ENCODE measurements around the gene LAMC3.

LAMC3 gene

GRCh38 chr9:131096269-131097125, 87.5 kb downstream of the LAMC3 start, which contains the start of gene AIF1L:
TSS of gene AIF1L (plus strand) at chr9:131096531. CDS start at chr9:131096630, 99 bp downstream.
- Histone ChIP-seq H3K36me3 (ENCODE audit: control insufficient read depth, insufficient read depth, low read length) (peaks cover 2% of the 10 kb centered on the region), H3K4me1 (ENCODE audit: control insufficient read depth, low read depth, low read length) (peaks cover 12% of the 10 kb centered on the region), H3K79me1 (ENCODE audit: low read length) (peaks cover 5% of the 10 kb centered on the region), H3K4ac (ENCODE audit: low read depth, low read length) (peak within 1 kb of the TSS; percentile 66), H3K4me2 (ENCODE audit: low read length) (peak within 1 kb of the TSS; percentile 79), H3K56ac (ENCODE audit: low read length) (peak within 1 kb of the TSS; percentile 96), H2BK15ac (replicated peaks; ENCODE audit: low read depth) (no peak within 1 kb of the TSS), H2BK5ac (ENCODE audit: low read length) (peak within 1 kb of the TSS; percentile 59), H3K27me3 (ENCODE audit: insufficient read depth, low read length, poor library complexity) (no peaks in the 10 kb centered on the region), H3K9ac (ENCODE audit: low read length) (peak within 1 kb of the TSS; percentile 92), H3K4me3 (ENCODE audit: low read length) (peak within 1 kb of the TSS; percentile 84), H3K79me2 (ENCODE audit: control insufficient read depth, insufficient read depth, low read length) (no peaks in the 10 kb centered on the region), H2AK5ac (ENCODE audit: low read length) (no peak within 1 kb of the TSS), H3K23ac (ENCODE audit: low read length) (peak within 1 kb of the TSS; percentile 66), H3K27ac (ENCODE audit: low read depth, low read length) (peak within 1 kb of the TSS; percentile 88), H4K5ac (ENCODE audit: low read length) (no peak within 1 kb of the TSS), H2BK120ac (ENCODE audit: low read depth, low read length) (no peak within 1 kb of the TSS), H4K8ac (ENCODE audit: low read depth, low read length) (no peak within 1 kb of the TSS), H3K18ac (ENCODE audit: low read length) (peak within 1 kb of the TSS; percentile 85)
- WGBS (ENCODE audit: extremely low coverage, insufficient coverage, low lambda C conversion rate): no CpG with 5 or more reads among the region's 99 CpGs
- DNase-seq: peak; percentile 93

- Histone ChIP-seq H3K18ac (ENCODE audit: low read length) (peak overlapping the region; percentile 25), H3K27me3 (ENCODE audit: insufficient read depth, low read length, poor library complexity) (no peaks in the 10 kb centered on the region), H3K4ac (ENCODE audit: low read depth, low read length) (no peak overlapping the region), H3K36me3 (ENCODE audit: control insufficient read depth, insufficient read depth, low read length) (no peaks in the 10 kb centered on the region), H3K79me2 (ENCODE audit: control insufficient read depth, insufficient read depth, low read length) (no peaks in the 10 kb centered on the region), H3K9ac (ENCODE audit: low read length) (peak overlapping the region; percentile 92), H3K79me1 (ENCODE audit: low read length) (peaks cover 5% of the 10 kb centered on the region), H3K27ac (ENCODE audit: low read depth, low read length) (peak overlapping the region; percentile 60), H2BK5ac (ENCODE audit: low read length) (peak overlapping the region; percentile 59), H2BK15ac (replicated peaks; ENCODE audit: low read depth) (no peak overlapping the region), H3K4me1 (ENCODE audit: control insufficient read depth, low read depth, low read length) (peaks cover 12% of the 10 kb centered on the region), H2AK5ac (ENCODE audit: low read length) (peak overlapping the region; percentile 24), H4K5ac (ENCODE audit: low read length) (no peak overlapping the region), H3K56ac (ENCODE audit: low read length) (peak overlapping the region; percentile 96), H2BK120ac (ENCODE audit: low read depth, low read length) (no peak overlapping the region), H3K4me2 (ENCODE audit: low read length) (peak overlapping the region; percentile 79), H3K4me3 (ENCODE audit: low read length) (peak overlapping the region; percentile 84), H3K23ac (ENCODE audit: low read length) (peak overlapping the region; percentile 50), H4K8ac (ENCODE audit: low read depth, low read length) (no peak overlapping the region)
- WGBS (ENCODE audit: extremely low coverage, insufficient coverage, low lambda C conversion rate): no CpG with 5 or more reads among the region's 19 CpGs
- peak; percentile 85 for DNase-seq
These were observed 88.4 kb downstream of the LAMC3 start for GRCh38 chr9:131097126-131097947.

DNA sequence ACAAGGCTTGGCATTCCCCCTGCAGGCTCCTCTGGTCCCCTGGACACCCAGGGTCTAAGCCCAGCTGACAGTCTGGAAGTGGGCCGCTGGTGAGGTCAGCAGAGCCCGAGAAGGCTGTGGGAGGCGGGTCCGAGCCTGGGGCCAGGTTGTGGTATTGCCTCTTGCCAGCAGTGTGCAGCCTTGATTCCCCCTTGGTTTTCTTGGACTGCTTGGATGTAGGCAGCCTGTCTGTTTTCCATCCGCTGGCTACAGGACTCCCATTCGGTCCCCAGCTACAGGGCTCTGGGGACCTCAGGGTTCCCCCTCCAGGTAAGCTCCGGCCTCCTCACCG, 88.9 kb downstream of the LAMC3 start:
- H3K18ac ChIP-seq (ENCODE audit: low read length): peak overlapping the region; percentile 41
- H3K4ac ChIP-seq (ENCODE audit: low read depth, low read length): no peak overlapping the region
- peak overlapping the region; percentile 94 for H3K23ac ChIP-seq (ENCODE audit: low read length)
- peak overlapping the region; percentile 79 for H3K56ac ChIP-seq (ENCODE audit: low read length)
- H2BK120ac ChIP-seq (ENCODE audit: low read depth, low read length): no peak overlapping the region
- no peaks in the 10 kb centered on the region for H3K79me2 ChIP-seq (ENCODE audit: control insufficient read depth, insufficient read depth, low read length)
- no peaks in the 10 kb centered on the region for H3K36me3 ChIP-seq (ENCODE audit: control insufficient read depth, insufficient read depth, low read length)
- H4K8ac ChIP-seq (ENCODE audit: low read depth, low read length): no peak overlapping the region
- H4K5ac ChIP-seq (ENCODE audit: low read length): no peak overlapping the region
- no peak overlapping the region for H2AK5ac ChIP-seq (ENCODE audit: low read length)
- peaks cover 12% of the 10 kb centered on the region for H3K4me1 ChIP-seq (ENCODE audit: control insufficient read depth, low read depth, low read length)
- peak overlapping the region; percentile 60 for H3K27ac ChIP-seq (ENCODE audit: low read depth, low read length)
- H2BK5ac ChIP-seq (ENCODE audit: low read length): no peak overlapping the region
- H3K4me2 ChIP-seq (ENCODE audit: low read length): no peak overlapping the region
- no peak overlapping the region for H2BK15ac ChIP-seq (replicated peaks; ENCODE audit: low read depth)
- no peak overlapping the region for H3K4me3 ChIP-seq (ENCODE audit: low read length)
- no peak for DNase-seq
- H3K27me3 ChIP-seq (ENCODE audit: insufficient read depth, low read length, poor library complexity): no peaks in the 10 kb centered on the region
- peaks cover 5% of the 10 kb centered on the region for H3K79me1 ChIP-seq (ENCODE audit: low read length)
- no CpG with 5 or more reads among the region's 8 CpGs for WGBS (ENCODE audit: extremely low coverage, insufficient coverage, low lambda C conversion rate)
- H3K9ac ChIP-seq (ENCODE audit: low read length): peak overlapping the region; percentile 92

- H3K79me2 ChIP-seq (ENCODE audit: control insufficient read depth, insufficient read depth, low read length): no peaks in the 10 kb centered on the region
- H3K56ac ChIP-seq (ENCODE audit: low read length): peak overlapping the region; percentile 79
- no peak overlapping the region for H2BK120ac ChIP-seq (ENCODE audit: low read depth, low read length)
- no peaks in the 10 kb centered on the region for H3K27me3 ChIP-seq (ENCODE audit: insufficient read depth, low read length, poor library complexity)
- no peak overlapping the region for H3K4me3 ChIP-seq (ENCODE audit: low read length)
- peak; percentile 61 for DNase-seq
- H2AK5ac ChIP-seq (ENCODE audit: low read length): no peak overlapping the region
- no peak overlapping the region for H3K4me2 ChIP-seq (ENCODE audit: low read length)
- no peak overlapping the region for H2BK15ac ChIP-seq (replicated peaks; ENCODE audit: low read depth)
- H4K5ac ChIP-seq (ENCODE audit: low read length): no peak overlapping the region
- H3K23ac ChIP-seq (ENCODE audit: low read length): peak overlapping the region; percentile 94
- H3K36me3 ChIP-seq (ENCODE audit: control insufficient read depth, insufficient read depth, low read length): no peaks in the 10 kb centered on the region
- peak overlapping the region; percentile 41 for H3K18ac ChIP-seq (ENCODE audit: low read length)
- peak overlapping the region; percentile 92 for H3K9ac ChIP-seq (ENCODE audit: low read length)
- H3K79me1 ChIP-seq (ENCODE audit: low read length): peaks cover 5% of the 10 kb centered on the region
- H2BK5ac ChIP-seq (ENCODE audit: low read length): no peak overlapping the region
- H3K4ac ChIP-seq (ENCODE audit: low read depth, low read length): no peak overlapping the region
- H4K8ac ChIP-seq (ENCODE audit: low read depth, low read length): no peak overlapping the region
- no CpG with 5 or more reads among the region's 13 CpGs for WGBS (ENCODE audit: extremely low coverage, insufficient coverage, low lambda C conversion rate)
- H3K4me1 ChIP-seq (ENCODE audit: control insufficient read depth, low read depth, low read length): peaks cover 12% of the 10 kb centered on the region
- H3K27ac ChIP-seq (ENCODE audit: low read depth, low read length): peak overlapping the region; percentile 13
These were observed 89.6 kb downstream of the LAMC3 start for GRCh38 chr9:131098391-131099101.

DNA sequence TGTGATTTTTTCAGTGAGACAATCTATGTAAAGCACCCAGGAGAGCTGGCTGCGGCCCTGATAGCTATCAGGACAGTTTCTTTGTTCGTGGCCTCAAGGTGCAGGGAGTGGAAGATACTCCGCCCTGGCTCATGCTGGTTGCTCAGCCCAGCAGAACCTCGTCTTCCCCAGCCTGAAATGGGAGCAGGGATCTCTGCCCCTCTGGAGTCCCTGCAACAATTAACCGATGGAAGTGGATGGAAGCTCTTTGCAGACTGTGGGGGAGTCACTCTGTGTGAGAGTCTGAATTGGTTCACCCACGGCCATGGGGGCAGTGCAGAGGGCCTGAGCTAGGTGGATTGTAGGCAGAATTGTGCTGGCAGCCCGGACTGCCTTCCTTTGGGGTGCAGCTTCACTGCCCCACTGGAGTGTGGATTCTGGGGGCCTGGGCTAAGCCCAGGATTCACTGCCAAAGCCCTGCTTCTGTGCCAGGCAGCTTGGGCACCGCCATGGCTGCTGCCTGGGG, 90.2 kb downstream of the LAMC3 start:
- Histone ChIP-seq H3K4me2 (ENCODE audit: low read length) (no peak overlapping the region), H3K79me1 (ENCODE audit: low read length) (peaks cover 5% of the 10 kb centered on the region), H3K79me2 (ENCODE audit: control insufficient read depth, insufficient read depth, low read length) (no peaks in the 10 kb centered on the region), H2BK5ac (ENCODE audit: low read length) (no peak overlapping the region), H3K27ac (ENCODE audit: low read depth, low read length) (no peak overlapping the region), H3K9ac (ENCODE audit: low read length) (peak overlapping the region; percentile 48), H3K4me1 (ENCODE audit: control insufficient read depth, low read depth, low read length) (peaks cover 12% of the 10 kb centered on the region), H3K27me3 (ENCODE audit: insufficient read depth, low read length, poor library complexity) (no peaks in the 10 kb centered on the region), H3K18ac (ENCODE audit: low read length) (no peak overlapping the region), H2BK120ac (ENCODE audit: low read depth, low read length) (no peak overlapping the region), H3K56ac (ENCODE audit: low read length) (peak overlapping the region; percentile 20), H3K4ac (ENCODE audit: low read depth, low read length) (no peak overlapping the region), H3K23ac (ENCODE audit: low read length) (no peak overlapping the region), H4K8ac (ENCODE audit: low read depth, low read length) (no peak overlapping the region), H3K36me3 (ENCODE audit: control insufficient read depth, insufficient read depth, low read length) (no peaks in the 10 kb centered on the region), H2AK5ac (ENCODE audit: low read length) (peak overlapping the region; percentile 51), H3K4me3 (ENCODE audit: low read length) (no peak overlapping the region), H4K5ac (ENCODE audit: low read length) (no peak overlapping the region), H2BK15ac (replicated peaks; ENCODE audit: low read depth) (no peak overlapping the region)
- WGBS (ENCODE audit: extremely low coverage, insufficient coverage, low lambda C conversion rate): no CpG with 5 or more reads among the region's 8 CpGs
- DNase-seq: peak; percentile 36
